Measurements from ENCODE around the gene PSMC3IP.
"Not testable (repeated sequence)": the region's sequence is repeated elsewhere in the genome, so short reads cannot be mapped to it uniquely, and the experiment has no call there.

Gene PSMC3IP

DNA sequence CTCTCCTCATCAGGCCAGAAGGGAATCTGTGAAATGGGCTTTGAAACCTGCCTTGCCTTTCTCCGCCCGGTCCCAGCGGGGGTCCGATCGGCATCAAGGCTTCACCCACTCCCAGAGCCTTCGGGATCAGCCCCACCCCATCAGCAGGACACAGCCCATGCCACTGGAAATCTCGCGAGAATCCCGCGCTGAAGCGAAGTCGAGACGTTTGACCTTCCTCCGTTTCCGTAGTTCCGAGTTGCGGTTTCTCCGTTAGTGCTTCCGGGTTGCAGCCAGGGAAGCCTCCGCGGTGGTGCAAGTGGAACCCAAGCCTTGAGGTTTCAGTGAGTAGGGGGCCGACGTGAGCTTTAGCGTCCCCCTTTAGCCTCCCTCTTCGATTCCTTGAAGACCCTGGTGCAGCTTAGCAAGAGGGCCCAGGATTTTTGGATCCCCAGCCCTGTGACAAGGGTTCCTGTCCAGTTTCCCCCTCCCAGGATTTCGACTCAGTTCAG, 15.6 kb downstream of the PSMC3IP start, which contains the start of gene COASY:
Gene COASY (plus strand): TSS at position 252 of the 491 bp plus-strand sequence. CDS start 475 bp downstream, outside the sequence.
- DNase-seq (ENCODE audit: low spot score) = peak; percentile 98

DNA sequence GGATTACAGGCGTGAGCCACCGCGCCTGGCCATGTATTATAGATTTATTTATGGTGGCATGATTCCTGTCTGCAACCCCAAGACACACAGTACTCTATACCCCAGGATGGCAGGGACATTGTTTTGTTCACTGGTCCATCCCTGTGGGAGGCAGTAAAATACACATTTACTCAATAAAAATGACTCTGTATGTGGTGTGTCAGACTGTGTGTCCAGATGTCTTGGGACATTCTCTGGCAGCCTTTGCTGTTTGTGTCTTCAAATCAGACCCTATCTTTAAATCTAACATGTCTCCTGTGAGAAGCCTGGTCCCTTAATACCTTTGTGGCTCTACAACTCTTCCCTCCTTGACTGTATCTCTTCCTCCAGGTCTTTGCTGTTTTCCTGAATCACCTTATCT, 17.3 kb downstream of the PSMC3IP start:
- DNase-seq (ENCODE audit: low spot score) = no peak

DNA sequence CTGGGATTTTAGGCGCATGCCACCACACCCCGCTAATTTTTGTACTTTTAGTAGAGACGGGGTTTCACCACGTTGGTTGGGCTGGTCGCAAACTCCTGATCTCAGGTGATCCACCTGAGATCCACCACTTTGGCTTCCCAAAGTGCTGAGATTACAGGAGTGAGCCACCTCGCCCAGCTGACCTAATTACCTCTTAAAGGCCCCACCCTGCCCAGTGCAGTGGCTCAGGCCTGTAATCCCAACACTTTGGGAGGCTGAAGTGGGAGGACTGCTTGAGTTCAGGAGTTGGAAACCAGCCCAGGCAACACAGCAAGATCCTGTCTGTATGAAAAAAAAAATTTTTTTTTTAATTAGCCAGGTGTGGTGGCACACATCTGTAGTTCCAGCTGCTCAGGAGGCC, 18.5 kb downstream of the PSMC3IP start:
- no peak for DNase-seq (ENCODE audit: low spot score)

DNA sequence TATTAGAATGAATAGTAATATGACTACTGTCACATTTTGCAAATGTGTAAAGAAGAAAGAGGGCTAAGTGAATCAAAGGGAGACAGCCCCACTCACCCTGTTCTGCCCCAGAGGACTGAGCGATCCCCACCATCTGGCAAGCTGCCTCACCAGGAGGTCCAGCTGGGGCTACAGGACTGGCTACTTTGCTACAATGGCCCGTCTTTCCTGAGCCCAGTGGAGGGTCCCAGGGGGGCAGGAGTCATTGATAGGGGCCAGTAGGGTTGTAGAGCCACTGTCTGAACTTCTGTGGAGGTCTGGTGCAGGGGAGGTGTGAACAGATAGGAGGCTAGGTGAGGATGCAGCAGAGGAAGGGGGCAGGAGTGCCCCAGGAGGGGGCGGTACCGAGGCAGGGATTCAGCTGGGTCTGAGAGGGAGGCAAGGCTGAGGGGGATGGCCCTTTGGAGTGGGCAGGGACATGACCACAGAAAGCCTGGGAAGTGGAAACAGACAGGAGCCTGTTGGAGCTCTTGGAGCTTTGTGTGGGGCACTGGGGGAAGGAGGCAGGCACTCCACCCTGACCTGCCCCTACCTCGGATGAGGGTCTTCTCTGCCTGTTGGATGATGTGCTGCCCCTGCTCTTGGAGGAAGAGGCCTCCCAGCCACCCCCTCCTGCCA, 21.4 kb downstream of the PSMC3IP start:
- DNase-seq (ENCODE audit: low spot score) = not testable (repeated sequence)

DNA sequence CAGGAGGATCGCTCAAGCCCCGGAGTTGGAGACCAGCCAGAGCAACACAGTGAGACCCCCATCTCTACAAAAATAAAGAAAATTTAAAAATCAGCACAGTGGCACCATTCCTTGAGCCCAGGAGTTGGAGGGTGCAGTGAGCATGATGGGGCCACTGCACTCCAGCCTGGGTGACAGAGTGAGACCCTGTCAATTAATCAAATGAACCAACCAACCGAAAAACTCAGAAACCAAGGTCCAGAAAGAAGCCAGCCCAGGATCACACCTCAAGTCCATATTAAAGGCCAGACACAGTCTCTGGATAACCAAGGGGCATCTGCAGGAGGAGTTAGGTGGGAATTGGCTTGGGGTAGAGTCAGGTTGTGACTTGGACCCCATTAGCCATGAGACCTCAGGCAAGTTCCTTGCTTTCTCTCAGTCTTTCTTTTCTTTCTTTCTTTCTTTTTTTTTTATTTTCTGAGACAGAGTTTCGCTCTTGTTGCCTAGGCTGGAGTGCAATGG, 22.4 kb downstream of the PSMC3IP start:
- no peak for DNase-seq (ENCODE audit: low spot score)

DNA sequence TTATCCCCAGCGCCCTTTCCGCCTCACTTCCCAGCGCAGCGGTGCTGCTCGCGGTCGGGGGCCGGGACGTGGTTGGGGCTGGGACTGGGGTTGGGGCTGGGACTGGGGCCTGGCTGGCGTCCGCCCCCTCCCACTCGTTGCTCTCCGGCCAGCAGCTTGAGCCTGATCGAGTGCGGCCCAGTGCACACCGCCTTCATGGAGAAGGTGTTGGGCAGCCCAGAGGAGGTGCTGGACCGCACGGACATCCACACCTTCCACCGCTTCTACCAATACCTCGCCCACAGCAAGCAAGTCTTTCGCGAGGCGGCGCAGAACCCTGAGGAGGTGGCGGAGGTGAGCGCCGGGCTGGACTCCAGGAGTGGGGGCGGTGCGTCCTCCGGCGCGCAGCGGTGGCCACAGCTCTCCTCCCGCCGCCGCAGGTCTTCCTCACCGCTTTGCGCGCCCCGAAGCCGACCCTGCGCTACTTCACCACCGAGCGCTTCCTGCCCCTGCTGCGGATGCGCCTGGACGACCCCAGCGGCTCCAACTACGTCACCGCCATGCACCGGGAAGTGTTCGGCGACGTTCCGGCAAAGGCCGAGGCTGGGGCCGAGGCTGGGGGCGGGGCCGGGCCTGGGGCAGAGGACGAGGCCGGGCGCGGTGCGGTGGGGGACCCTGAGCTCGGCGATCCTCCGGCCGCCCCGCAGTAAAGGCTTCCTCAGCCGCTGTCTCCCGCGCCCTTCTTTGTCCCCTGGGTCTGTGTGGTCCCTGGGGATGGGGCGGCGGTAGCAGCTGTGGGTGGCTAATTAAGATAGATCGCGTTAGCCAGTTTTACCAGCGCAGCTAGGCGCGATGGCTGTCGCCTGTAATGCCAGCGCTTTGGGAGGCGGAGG, 23.0 kb downstream of the PSMC3IP start:
- peak; percentile 89 for DNase-seq (ENCODE audit: low spot score)

DNA sequence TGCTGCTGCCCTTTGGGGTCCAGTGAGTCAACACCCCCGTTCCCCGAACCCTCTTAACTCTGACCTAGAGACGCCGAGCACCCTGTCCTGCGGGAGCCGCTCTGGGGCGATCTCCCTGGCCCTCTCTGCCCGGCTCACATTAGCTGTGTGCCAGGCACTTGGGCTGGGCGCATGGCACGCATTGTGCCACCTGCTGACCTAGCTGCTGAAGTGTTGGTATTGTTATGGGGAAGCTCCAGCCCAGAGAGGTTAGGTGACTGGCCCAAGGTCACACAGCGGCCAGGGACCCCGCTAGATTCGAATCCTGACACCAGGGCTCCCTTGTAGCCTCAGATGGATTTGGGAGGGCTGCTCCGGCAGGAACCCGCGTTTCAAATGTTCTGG, 23.7 kb downstream of the PSMC3IP start:
- no peak for DNase-seq (ENCODE audit: low spot score)

DNA sequence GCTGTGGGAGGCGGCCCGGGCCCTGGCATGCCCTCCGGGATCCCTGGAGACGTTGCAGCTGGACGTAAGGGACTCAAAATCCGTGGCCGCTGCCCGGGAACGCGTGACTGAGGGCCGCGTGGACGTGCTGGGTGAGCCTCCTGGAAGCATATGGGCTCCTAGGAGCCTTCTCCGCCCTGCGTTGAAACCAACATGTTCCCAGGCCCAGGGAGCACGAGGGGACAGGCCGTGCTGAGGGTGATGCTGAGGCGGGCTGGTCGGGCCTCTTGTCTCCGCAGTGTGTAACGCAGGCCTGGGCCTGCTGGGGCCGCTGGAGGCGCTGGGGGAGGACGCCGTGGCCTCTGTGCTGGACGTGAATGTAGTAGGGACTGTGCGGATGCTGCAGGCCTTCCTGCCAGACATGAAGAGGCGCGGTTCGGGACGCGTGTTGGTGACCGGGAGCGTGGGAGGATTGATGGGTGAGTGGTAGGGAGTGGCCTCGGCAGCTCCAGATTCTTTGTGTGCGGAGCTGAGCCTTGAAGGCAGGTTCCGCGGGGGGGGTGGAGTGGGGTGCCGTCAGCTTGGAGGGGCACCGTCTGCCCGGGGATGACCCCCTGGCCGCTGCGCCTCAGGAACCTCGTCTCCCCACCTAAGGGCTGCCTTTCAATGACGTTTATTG, 24.2 kb downstream of the PSMC3IP start:
- DNase-seq (ENCODE audit: low spot score) = no peak

DNA sequence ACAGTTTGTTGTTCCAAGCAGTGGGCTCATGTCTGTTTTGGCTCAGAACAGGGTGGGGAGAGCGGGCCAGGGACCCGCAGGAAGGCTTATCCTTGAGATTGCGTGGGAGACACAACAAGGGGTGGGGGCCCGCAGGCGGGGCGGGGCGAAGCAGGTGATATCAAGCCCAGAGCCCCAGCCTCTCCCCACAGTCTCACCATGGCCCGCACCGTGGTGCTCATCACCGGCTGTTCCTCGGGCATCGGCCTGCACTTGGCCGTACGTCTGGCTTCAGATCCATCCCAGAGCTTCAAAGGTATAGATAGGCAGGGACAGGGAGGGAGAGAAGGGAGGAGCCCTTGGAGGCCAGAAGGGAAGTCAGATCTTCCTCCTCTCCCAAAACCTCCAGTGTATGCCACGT, 24.8 kb downstream of the PSMC3IP start, which contains the start of gene HSD17B1:
Gene HSD17B1 (plus strand): TSS at position 188 of the 400 bp plus-strand sequence. CDS start 11 bp downstream, at position 199.
- DNase-seq (ENCODE audit: low spot score) = not testable (repeated sequence)

DNA sequence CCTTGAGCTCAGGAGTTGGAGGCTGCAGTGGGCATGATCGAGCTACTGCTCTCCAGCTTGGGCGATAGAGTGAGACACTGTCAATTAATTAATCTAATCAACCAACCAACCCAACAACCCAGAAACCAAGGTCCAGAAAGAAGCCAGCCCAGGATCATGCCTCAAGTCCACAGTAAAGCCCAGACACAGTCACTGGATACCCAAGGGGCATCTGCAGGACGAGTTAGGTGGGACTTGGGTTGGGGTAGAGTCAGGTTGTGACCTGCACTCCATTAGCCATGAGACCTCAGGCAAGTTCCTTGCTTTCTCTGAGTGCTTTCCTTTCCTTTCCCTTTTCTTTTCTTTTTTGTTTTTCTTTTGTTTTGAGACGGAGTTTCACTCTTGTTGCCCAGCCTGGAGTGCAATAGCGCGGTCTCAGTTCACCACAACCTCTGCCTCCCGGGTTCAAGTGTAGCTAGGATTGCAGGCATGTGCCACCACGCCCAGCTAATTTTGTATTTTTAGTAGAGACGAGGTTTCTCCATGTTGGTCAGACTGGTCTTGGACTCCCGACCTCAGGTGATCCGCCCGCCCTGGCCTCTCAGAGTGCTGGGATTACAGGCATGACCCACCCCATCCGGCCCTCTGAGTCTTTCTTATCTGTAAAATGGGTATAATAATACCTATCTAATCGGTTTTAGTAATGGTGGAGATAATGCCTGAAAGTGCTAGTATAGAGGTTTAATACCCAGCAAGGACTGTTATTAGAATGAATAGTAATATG, 28.4 kb downstream of the PSMC3IP start:
- DNase-seq (ENCODE audit: low spot score) = no peak

DNA sequence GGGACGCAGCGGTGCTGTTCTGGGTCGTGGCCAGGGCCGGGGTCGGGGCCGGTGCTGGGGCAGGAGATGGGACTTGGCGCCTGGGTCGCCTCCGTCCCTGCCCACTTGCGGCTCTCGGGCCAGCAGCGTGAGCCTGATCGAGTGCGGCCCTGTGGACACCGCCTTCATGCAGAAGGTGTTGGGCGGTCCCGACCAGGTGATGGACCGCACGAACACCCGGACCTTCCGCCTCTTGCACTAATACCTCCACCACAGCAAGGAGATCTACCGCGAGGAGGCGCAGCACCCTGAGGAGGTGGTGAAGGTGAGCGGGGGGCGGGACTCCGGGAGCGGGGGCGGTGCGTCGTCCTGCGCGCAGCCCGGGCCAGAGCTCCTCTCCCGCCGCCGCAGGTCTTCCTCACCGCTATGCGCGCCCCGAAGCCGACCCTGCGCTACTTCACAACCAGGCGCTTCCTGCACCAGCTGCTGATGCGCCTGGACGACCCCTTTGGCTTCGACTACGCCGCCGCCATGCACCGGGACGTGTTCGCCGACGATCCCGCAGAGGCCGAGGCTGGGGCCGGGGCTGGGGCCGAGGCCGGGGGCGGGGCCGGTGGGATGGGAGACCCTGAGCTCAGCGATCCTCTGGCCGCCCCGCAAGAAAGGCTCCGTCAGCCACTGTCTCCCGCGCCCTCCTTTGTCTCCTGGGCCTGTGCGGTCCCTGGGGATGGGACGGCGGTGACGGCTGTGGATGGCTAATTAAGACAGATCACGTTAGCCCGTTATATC, 29.3 kb downstream of the PSMC3IP start:
- no peak for DNase-seq (ENCODE audit: low spot score)

DNA sequence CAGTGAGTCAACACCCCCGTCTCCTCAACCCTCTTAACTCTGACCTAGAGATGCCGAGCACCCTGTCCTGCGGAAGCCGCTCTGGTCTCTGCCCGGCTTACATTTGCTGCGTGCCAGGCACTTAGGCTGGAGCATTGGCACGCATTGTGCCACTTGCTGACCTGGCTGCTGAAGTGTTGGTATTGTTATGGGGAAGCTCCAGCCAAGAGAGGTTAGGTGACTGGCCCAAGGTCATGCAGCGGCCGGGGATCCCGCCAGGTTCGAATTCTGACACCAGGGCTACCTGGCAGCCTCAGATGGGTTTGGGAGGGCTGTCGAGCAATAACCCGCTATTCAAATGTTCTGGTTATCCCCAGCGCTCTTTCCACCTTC, 29.8 kb downstream of the PSMC3IP start:
- no peak for DNase-seq (ENCODE audit: low spot score)

DNA sequence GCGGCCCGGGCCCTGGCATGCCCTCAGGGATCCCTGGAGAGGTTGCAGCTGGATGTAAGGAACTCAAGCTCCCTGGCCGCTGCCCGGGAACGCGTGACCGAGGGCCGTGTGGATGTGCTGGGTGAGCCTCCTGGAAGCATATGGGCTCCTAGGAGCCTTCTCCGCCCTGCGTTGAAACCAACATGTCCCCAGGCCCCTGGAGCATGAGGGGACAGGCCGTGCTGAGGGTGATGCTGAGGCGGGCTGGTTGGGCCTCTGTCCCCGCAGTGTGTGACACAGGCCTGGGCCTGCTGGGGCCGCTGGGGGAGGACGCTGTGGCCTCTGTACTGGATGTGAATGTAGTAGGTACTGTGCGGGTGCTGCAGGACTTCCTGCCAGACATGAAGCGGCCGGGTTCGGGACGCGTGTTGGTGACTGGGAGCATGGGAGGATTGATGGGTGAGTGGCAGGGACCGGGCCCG, 30.5 kb downstream of the PSMC3IP start:
- DNase-seq (ENCODE audit: low spot score) = no peak

DNA sequence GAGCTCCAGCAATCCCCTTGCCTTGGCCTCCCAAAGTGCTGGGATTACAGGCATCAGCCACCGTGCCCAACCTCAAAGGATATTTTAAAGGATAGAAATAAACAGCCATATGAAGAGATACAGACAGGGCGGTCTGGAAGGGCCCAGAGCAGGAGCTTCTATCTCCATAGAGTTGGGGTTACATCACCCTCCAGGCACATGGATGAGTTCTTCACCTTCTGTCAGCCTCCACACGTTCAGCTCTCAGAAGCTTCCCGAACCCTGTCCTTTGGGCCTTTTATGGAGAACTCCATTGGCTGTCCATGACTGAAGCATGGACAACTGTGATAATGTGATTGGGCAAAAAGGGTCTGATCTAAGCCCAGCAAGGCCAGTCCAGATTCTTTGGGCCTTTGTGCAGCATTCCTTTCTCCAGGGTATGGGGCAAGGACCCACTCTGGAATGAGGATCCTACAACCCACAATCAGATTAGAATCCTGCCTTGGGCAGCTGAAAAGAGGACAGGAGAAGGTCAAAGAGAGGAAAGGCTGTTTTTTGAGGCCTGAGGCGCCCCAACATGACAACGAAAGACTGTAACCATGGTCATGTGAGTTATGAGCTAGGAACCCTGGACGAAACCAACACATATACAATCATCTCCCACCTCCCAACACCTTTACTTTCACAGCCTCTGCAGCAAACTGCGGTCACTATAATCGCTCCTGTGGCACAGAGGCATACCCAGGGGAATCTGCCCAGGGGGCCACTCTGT, 31.6 kb downstream of the PSMC3IP start:
- DNase-seq (ENCODE audit: low spot score) = not testable (repeated sequence)

DNA sequence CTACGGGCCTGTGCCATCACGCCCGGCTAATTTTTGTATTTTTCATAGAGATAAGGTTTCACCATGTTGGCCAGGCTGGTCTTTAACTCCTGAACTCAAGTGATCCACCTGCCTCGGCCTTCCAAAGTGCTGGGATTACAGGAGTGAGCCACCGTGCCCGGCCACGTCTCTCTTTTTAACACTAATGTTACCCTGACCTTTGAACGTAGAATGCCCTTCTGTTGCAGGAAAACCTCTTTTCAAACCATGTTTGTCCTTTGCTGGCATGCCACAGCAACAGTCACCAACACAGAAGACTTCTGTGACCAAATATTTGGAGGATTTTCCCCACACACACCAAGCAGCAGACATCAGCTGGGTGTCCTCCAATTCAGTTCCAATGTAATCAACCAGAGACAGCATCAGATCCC, 32.6 kb downstream of the PSMC3IP start:
- DNase-seq (ENCODE audit: low spot score) = no peak

DNA sequence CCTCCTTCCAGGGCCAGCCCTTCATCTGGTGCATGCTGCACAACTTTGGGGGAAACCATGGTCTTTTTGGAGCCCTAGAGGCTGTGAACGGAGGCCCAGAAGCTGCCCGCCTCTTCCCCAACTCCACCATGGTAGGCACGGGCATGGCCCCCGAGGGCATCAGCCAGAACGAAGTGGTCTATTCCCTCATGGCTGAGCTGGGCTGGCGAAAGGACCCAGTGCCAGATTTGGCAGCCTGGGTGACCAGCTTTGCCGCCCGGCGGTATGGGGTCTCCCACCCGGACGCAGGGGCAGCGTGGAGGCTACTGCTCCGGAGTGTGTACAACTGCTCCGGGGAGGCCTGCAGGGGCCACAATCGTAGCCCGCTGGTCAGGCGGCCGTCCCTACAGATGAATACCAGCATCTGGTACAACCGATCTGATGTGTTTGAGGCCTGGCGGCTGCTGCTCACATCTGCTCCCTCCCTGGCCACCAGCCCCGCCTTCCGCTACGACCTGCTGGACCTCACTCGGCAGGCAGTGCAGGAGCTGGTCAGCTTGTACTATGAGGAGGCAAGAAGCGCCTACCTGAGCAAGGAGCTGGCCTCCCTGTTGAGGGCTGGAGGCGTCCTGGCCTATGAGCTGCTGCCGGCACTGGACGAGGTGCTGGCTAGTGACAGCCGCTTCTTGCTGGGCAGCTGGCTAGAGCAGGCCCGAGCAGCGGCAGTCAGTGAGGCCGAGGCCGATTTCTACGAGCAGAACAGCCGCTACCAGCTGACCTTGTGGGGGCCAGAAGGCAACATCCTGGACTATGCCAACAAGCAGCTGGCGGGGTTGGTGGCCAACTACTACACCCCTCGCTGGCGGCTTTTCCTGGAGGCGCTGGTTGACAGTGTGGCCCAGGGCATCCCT, 34.1 kb downstream of the PSMC3IP start:
- DNase-seq (ENCODE audit: low spot score) = peak; percentile 4

DNA sequence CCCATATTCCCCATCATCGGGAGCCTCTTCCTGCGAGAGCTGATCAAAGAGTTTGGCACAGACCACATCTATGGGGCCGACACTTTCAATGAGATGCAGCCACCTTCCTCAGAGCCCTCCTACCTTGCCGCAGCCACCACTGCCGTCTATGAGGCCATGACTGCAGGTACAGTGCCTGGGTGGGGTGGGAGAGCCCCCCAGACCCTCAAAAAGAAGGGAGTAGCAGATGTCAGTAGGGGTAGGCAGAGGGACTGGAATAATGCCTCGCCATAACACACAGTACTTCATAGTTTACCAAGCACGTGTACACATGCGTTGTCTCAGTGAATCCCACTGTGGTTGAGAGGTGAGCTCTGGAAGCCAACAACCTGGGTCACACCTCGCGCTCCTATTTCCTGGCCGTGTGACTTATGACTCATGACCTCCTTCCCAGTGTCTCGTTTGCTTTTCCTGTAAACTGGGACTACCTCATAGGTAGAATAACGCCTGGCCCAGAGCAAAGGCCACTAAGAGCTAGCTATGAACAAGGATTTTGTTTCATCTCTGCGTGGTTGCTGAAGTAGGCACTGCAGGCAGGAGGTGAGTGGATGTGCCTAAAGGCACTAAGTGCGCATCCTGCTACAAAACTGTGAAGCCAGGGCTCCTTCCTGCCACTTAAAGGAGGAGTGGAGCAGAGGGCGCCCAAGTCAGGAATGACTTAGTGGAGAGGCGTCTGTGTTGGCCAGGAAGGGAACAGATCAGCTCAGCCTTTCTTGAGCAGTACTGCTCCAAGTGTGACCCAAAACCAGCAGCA, 36.3 kb downstream of the PSMC3IP start:
- DNase-seq (ENCODE audit: low spot score) = peak; percentile 2

DNA sequence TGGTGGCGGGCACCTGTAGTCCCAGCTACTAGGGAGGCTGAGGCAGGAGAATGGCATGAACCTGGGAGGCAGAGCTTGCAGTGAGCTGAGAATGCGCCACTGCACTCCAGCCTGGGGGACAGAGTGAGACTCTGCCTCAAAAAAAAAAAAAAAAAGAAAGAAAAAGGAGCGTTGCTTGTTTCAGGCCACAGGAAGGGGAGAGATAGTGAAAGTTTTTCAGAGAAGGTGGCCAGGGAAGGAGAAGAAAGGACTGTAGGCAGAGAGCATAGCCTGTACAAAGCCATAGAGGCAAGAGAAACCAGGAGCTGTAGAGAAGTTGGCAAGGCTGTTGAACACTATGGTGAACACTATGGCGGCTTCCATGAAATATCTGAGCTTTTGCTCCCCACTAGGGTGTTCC, 37.0 kb downstream of the PSMC3IP start:
- DNase-seq (ENCODE audit: low spot score) = peak; percentile 1

Data from AG20443 (cell line).